Occipital lobe (tissue), 2 donors: Measurements from ENCODE around the gene KIF5A. TPM values are rescaled to one million over a fixed set of nuclear protein-coding genes. Genes with fewer than 3 reads are reported as not detected.
"Not testable (repeated sequence)": the region's sequence is repeated elsewhere in the genome, so short reads cannot be mapped to it uniquely, and the experiment has no call there.

Experiments used
- DNase-seq: peaks from one replicate; lab custom pipeline; 2025; lab: John Stamatoyannopoulos, UW
- total RNA-seq: library from RNA; depleted of rRNA; stranded (reverse); fragments of >200 nt; gene quantifications from one replicate; pipeline ENCODE4 v1.2.3, GENCODE V29; 2014

KIF5A gene
- total RNA-seq, 1 donor from 2014 or later = 50.2 TPM

- peak; percentile 37 for DNase-seq
Observed at GRCh38 chr12:57583008-57583831, 33.4 kb downstream of the KIF5A start.

DNA sequence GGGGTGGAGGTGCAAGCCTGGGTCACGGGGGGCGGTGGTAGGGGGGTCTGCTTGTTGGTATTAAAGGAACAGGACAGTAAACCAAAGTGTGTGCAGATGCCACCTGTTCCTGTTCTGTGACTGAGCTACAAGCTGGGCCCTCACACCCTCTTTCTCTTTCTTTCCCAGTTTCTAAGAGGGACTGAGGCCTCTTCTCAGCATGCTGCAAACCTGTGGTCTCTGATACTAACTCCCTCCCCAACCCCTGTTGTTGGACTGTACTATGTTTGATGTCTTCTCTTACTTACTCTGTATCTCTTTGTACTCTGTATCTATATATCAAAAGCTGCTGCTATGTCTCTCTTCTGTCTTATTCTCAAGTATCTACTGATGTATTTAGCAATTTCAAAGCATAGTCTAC lies 34.2 kb downstream of the KIF5A start:
- DNase-seq = no peak

GRCh38 chr12:57584690-57585089 lies 34.8 kb downstream of the KIF5A start:
- DNase-seq = no peak

DNA sequence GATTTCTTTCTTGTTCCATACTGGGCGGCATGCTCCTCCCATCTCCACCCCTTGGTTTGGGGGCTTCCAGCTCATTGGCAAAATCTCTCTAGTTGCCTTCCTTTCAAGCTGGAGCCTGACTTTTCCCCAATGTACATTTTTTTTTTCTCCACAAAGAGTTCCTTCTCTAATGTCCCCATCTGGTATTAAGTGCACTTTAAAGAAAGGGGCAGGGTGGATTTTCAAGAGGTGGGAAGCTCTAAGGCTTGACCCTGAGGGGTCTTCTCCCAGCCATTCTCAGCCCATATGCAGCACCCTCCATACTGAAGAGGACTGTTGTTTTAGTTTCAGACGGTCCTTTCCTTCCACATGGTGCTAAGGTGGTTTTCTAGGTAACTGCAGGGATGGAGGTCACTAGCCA lies 35.3 kb downstream of the KIF5A start:
- no peak for DNase-seq

GRCh38 chr12:57586128-57586527 lies 36.3 kb downstream of the KIF5A start:
- DNase-seq = no peak

GRCh38 chr12:57586832-57587429 lies 37.1 kb downstream of the KIF5A start:
- DNase-seq = no peak

DNA sequence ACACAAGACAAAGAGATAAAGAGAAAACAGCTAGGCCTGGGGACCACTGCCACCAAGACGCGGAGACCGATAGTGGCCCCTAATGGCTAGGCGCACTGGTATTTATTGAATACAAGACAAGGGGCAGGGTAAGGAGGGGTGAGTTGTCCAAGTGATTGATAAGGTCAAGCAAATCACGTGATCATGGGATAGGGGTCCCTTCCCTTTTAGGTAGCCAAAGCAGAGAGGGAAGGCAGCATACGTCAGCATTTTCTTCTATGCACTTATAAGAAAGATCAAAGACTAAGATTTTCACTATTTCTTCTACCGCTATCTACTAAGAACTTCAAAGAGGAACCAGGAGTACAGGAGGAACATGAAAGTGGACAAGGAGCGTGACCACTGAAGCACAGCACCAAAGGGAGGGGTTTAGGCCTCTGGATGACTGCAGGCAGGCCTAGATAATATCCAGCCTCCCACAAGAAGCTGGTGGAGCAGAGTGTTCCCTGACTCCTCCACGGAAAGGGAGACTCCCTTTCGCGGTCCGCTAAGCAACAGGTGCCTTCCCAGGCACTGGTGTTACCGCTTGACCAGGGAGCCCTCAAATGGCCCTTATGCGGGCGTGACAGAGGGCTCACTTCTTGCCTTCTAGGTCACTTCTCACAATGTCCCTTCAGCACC lies 39.2 kb downstream of the KIF5A start:
- DNase-seq = not testable (repeated sequence)

- DNase-seq = no peak
Observed at GRCh38 chr12:57590479-57590863, 40.6 kb downstream of the KIF5A start.

GRCh38 chr12:57590864-57591781 lies 41.3 kb downstream of the KIF5A start, which contains the start of gene PIP4K2C:
TSS of gene PIP4K2C (plus strand) at chr12:57591192. CDS start at chr12:57591290, 98 bp downstream.
- DNase-seq = peak; percentile 73

- no peak for DNase-seq
Observed at GRCh38 chr12:57591782-57592325, 42.0 kb downstream of the KIF5A start.

- DNase-seq = peak; percentile 21
Observed at GRCh38 chr12:57592551-57593165, 42.8 kb downstream of the KIF5A start.

DNA sequence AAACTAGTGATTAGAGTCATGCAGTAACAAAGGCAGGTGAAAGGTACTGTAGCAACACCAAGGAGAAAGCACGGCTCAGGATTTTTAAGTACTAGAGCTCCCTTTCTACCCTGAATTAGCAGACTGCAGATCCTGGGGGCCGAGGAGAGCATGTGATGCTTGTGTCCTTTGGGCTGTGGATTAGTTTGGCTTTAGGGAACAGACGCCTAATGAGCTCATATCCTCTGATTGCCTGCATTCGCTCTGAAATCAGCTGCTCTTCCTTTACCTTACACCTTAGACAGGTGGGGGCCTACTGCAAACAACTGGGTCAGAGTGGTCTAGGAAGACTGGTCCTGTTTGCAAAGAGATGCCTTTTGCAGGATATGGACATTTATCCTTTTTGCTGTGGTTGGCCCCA lies 43.3 kb downstream of the KIF5A start:
- DNase-seq = no peak

GRCh38 chr12:57600395-57600794 lies 50.6 kb downstream of the KIF5A start:
- no peak for DNase-seq

DNA sequence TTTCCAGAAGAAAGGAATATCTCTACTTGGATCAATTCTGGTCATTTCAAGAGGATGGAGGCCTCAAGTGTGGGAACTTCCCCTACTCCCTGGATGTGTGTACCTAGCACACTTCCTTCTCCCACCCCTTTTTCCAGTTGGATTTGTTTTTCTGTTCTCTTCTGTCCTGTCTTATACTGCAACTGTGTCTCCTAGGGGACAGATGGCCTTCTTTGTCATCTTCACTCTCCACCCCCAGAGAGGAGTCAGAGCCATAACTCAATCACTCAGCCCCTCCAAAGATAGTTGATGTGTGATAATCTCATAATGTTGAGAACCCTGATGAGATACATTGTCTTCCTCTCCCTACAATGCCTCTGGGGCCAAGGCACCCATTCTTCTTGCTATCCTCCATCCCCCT lies 52.7 kb downstream of the KIF5A start:
- no peak for DNase-seq

DNA sequence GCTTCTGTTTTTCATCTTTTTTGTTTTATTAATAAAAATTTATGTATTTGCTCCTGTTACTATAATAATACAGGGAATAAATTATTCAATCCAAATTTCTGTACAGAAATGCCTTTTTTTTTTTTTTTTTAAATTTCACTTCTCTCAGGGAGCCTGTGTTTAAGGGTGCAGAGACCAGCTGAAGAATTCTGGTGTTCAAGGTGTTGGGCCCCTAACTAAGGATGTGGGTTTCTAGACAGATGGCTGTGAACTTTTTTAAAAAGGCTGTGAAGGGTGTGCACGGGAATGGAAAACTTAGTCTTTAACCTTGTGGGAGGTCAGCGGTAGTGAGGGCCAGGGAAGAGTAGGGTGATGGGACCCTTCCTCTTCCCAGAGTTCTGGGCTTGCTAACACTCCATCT lies 53.5 kb downstream of the KIF5A start:
- no peak for DNase-seq

GRCh38 chr12:57603815-57604453 lies 54.1 kb downstream of the KIF5A start:
- peak; percentile 44 for DNase-seq

- peak; percentile 66 for DNase-seq
Observed at GRCh38 chr12:57604454-57604991, 54.7 kb downstream of the KIF5A start, which contains the start of gene DTX3. TSS of gene DTX3 (plus strand) at chr12:57604824. CDS start at chr12:57606518, 1,694 bp downstream.

- no peak for DNase-seq
Observed at GRCh38 chr12:57604992-57605810, 55.4 kb downstream of the KIF5A start.

GRCh38 chr12:57605811-57606311 lies 56.0 kb downstream of the KIF5A start:
- no peak for DNase-seq
